GM23338 (cell line): Measurements from ENCODE around the gene TSSC4. TPM values are rescaled to one million over a fixed set of nuclear protein-coding genes. Genes with fewer than 3 reads are reported as not detected.

Source experiments
- ATAC-seq: fragments of 200-7000 bp; cut with Tn5 transposase; 3 replicates; pipeline ENCODE4 v1.9.1; 2020
- DNase-seq: peaks from one replicate; pipeline ENCODE4 v3.0.0-alpha.2; 2015; ENCODE audit warnings: low spot score
- H2AFZ ChIP-seq: fragments of 200-600 bp; sonication (generic); 2 replicates; pipeline ENCODE4 v1.8.0; 2016; ENCODE audit warnings: antibody characterized with exemption, mild to moderate bottlenecking, moderate library complexity
- H3F3A ChIP-seq: fragments of 200-600 bp; sonication (generic); replicated peaks from 2 replicates; pipeline ENCODE4 v1.8.0; 2017; ENCODE audit warnings: antibody characterized with exemption, mixed run types, low read depth
- H3K27ac ChIP-seq: fragments of 200-600 bp; sonication (generic); 2 replicates; pipeline ENCODE4 v1.6.1; 2016; ENCODE audit warnings: low read depth
- H3K27me3 ChIP-seq: fragments of 200-600 bp; sonication (generic); 2 replicates; pipeline ENCODE4 v1.8.0; 2016; ENCODE audit warnings: mild to moderate bottlenecking, mixed run types, moderate library complexity; ENCODE audit not compliant: insufficient read depth
- H3K36me3 ChIP-seq: fragments of 200-600 bp; sonication (generic); 2 replicates; pipeline ENCODE4 v1.8.0; 2016; ENCODE audit warnings: mild to moderate bottlenecking; ENCODE audit not compliant: insufficient read depth
- H3K4me1 ChIP-seq: fragments of 200-600 bp; sonication (generic); 2 replicates; pipeline ENCODE4 v1.8.0; 2016; ENCODE audit warnings: mild to moderate bottlenecking, moderate library complexity; ENCODE audit not compliant: insufficient read depth
- H3K4me2 ChIP-seq: fragments of 200-600 bp; sonication (generic); 2 replicates; pipeline ENCODE4 v1.7.1; 2017; ENCODE audit warnings: mixed run types
- H3K4me3 ChIP-seq: fragments of 200-600 bp; sonication (generic); 2 replicates; pipeline ENCODE4 v1.6.1; 2016; ENCODE audit warnings: mixed run types
- H3K79me2 ChIP-seq: fragments of 200-600 bp; sonication (generic); replicated peaks from 2 replicates; pipeline ENCODE4 v1.8.0; 2017; ENCODE audit warnings: mild to moderate bottlenecking; ENCODE audit not compliant: insufficient read depth
- H3K9me2 ChIP-seq: fragments of 200-600 bp; sonication (generic); 2 replicates; pipeline ENCODE4 v1.8.0; 2017; ENCODE audit not compliant: insufficient read depth
- H4K20me1 ChIP-seq: fragments of 200-600 bp; sonication (generic); replicated peaks from 2 replicates; pipeline ENCODE4 v1.8.0; 2017; ENCODE audit warnings: mild to moderate bottlenecking; ENCODE audit not compliant: insufficient read depth
- H3K27ac Mint-ChIP-seq: 2 replicates; pipeline ENCODE4 v1.8.0; 2020; ENCODE audit warnings: inconsistent platforms, mild to moderate bottlenecking, moderate library complexity, mixed read lengths
- H3K27me3 Mint-ChIP-seq: 3 replicates; pipeline ENCODE4 v1.8.0; 2022; ENCODE audit warnings: low read depth, mild to moderate bottlenecking, moderate library complexity, mixed read lengths, inconsistent platforms; ENCODE audit not compliant: insufficient read depth, poor library complexity
- H3K36me3 Mint-ChIP-seq: 3 replicates; pipeline ENCODE4 v1.8.0; 2021; ENCODE audit warnings: low read depth, mild to moderate bottlenecking, inconsistent platforms, moderate library complexity, mixed read lengths
- H3K4me1 Mint-ChIP-seq: 3 replicates; pipeline ENCODE4 v1.8.0; 2020; ENCODE audit warnings: mild to moderate bottlenecking, inconsistent platforms, mixed read lengths
- H3K4me3 Mint-ChIP-seq: 3 replicates; pipeline ENCODE4 v1.8.0; 2021; ENCODE audit warnings: moderate library complexity, mild to moderate bottlenecking, inconsistent platforms, mixed read lengths
- H3K9me3 Mint-ChIP-seq: 3 replicates; pipeline ENCODE4 v1.8.0; 2020; ENCODE audit warnings: moderate library complexity, mild to moderate bottlenecking, inconsistent platforms, mixed read lengths
- CREB1 ChIP-seq: fragments of 250-450 bp; sonication (Bioruptor Pico); IDR thresholded peaks from 2 replicates; pipeline ENCODE4 v1.5.0; 2020; ENCODE audit warnings: low read depth, mild to moderate bottlenecking, moderate library complexity
- EZH2 ChIP-seq: fragments of 200-600 bp; sonication (generic); IDR thresholded peaks from one replicate; pipeline ENCODE4 v1.8.0; 2017; ENCODE audit warnings: antibody characterized with exemption, mild to moderate bottlenecking, low read depth; ENCODE audit not compliant: unreplicated experiment
- EZH2phosphoT487 ChIP-seq: fragments of 200-600 bp; sonication (generic); IDR thresholded peaks from one replicate; pipeline ENCODE4 v1.8.1; 2018; ENCODE audit warnings: antibody characterized with exemption; ENCODE audit not compliant: unreplicated experiment
- JUNB ChIP-seq: IDR thresholded peaks from one replicate; pipeline ENCODE4 v1.6.1; 2016; ENCODE audit warnings: antibody characterized with exemption; ENCODE audit not compliant: unreplicated experiment
- NANOG ChIP-seq: IDR thresholded peaks from 2 replicates; pipeline ENCODE4 v1.6.1; 2016; ENCODE audit warnings: antibody characterized with exemption, borderline replicate concordance
- STAT1 ChIP-seq: IDR thresholded peaks from one replicate; pipeline ENCODE4 v1.6.1; 2016; ENCODE audit warnings: antibody characterized with exemption; ENCODE audit not compliant: unreplicated experiment
- ZNF114 ChIP-seq: fragments of 250-450 bp; sonication (Bioruptor Pico); IDR thresholded peaks from 2 replicates; pipeline ENCODE4 v1.5.0; 2020; ENCODE audit warnings: mild to moderate bottlenecking, moderate library complexity
- ZNF331 ChIP-seq: fragments of 250-450 bp; sonication (Bioruptor Pico); IDR thresholded peaks from 2 replicates; pipeline ENCODE4 v1.5.0; 2020; ENCODE audit warnings: low read depth, mild to moderate bottlenecking, moderate library complexity
- polyA plus RNA-seq: library from polyadenylated mRNA; unstranded; fragments of >200 nt; fragmentation: Nextera tagmentation; extraction: Ambion mirVana; gene quantifications from 2 replicates; pipeline ENCODE4 v1.2.1, GENCODE V29; 2016
- total RNA-seq: library from RNA; depleted of rRNA; stranded (reverse); fragments of >200 nt; shearing (Covaris generic); gene quantifications from 2 replicates; pipeline ENCODE4 v1.2.3, GENCODE V29; 2014
- TF ChIP-seq, protein P1 (sequence below): IDR thresholded peaks from 2 replicates; pipeline ENCODE4 v1.6.1; 2016; ENCODE audit warnings: antibody characterized with exemption
- TF ChIP-seq, protein P2 (sequence below): IDR thresholded peaks from one replicate; pipeline ENCODE4 v1.6.1; 2018; ENCODE audit warnings: antibody characterized with exemption; ENCODE audit not compliant: unreplicated experiment

Gene TSSC4
- total and polyA plus RNA-seq, 2 experiments from 2014 or later = 27.5 to 44.3 TPM

DNA sequence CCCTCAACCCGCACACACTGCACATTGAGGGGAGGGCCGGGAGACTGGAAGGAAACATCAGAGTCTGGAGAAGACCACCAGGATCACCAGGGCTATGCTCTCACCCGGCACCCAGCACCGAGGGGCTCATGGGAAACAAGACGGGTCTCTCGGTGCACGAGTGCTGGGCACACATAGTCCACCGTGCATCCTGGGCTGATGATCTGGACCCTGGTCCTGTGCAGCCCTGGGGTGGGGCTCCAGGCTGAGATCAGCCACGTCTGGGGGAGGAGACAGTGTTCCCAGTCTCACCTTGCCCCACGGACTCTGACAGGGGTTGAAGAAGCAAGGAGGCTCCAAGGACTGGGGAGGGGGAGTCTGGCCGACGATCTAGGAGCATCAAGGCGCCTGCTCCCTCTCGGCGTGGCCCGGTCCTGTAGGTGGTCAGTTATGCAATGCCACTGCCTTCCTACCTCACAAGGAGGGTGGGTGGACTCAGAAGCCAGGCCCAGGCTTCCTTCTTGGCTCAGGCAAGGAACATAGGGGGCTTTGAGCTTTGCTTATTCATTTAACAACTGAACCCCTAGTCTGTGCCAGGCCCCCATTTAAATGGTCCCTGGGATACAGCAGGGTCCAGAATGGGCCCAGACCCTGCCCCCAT, 34.9 kb upstream of the TSSC4 start (continued):
- TF ChIP-seq, protein P1, sequence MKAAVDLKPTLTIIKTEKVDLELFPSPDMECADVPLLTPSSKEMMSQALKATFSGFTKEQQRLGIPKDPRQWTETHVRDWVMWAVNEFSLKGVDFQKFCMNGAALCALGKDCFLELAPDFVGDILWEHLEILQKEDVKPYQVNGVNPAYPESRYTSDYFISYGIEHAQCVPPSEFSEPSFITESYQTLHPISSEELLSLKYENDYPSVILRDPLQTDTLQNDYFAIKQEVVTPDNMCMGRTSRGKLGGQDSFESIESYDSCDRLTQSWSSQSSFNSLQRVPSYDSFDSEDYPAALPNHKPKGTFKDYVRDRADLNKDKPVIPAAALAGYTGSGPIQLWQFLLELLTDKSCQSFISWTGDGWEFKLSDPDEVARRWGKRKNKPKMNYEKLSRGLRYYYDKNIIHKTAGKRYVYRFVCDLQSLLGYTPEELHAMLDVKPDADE = no peak
- TF ChIP-seq ZNF331 (CRISPR knock-in tag) (no peak), EZH2 (no peak), CREB1 (CRISPR knock-in tag) (no peak), EZH2phosphoT487 (no peak), NANOG (no peak), STAT1 (no peak)
- TF ChIP-seq, protein P2, sequence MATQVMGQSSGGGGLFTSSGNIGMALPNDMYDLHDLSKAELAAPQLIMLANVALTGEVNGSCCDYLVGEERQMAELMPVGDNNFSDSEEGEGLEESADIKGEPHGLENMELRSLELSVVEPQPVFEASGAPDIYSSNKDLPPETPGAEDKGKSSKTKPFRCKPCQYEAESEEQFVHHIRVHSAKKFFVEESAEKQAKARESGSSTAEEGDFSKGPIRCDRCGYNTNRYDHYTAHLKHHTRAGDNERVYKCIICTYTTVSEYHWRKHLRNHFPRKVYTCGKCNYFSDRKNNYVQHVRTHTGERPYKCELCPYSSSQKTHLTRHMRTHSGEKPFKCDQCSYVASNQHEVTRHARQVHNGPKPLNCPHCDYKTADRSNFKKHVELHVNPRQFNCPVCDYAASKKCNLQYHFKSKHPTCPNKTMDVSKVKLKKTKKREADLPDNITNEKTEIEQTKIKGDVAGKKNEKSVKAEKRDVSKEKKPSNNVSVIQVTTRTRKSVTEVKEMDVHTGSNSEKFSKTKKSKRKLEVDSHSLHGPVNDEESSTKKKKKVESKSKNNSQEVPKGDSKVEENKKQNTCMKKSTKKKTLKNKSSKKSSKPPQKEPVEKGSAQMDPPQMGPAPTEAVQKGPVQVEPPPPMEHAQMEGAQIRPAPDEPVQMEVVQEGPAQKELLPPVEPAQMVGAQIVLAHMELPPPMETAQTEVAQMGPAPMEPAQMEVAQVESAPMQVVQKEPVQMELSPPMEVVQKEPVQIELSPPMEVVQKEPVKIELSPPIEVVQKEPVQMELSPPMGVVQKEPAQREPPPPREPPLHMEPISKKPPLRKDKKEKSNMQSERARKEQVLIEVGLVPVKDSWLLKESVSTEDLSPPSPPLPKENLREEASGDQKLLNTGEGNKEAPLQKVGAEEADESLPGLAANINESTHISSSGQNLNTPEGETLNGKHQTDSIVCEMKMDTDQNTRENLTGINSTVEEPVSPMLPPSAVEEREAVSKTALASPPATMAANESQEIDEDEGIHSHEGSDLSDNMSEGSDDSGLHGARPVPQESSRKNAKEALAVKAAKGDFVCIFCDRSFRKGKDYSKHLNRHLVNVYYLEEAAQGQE = no peak

DNA sequence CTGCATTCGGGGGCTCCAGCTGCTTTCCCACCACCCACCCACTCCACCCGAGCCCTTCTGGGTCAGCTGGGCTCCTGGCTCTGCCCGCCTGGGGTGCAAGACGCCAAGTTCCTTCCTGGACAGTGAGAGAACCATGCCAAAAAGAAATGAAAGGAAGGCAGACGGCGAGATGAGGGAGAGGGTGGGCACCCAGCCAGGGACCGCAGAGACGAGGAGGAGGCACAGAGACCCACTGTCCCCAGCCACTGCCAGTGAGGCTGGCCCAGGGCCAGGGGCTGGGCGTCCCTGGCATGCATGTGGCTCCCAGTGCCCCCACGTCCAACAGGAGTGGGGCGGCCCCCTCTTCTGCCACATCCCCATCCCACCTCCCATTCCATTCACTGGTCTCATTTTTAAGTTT, 34.3 kb upstream of the TSSC4 start:
- no peak overlapping the region for H2AFZ ChIP-seq
- H3K27ac ChIP-seq = no peak overlapping the region
- no peaks in the 10 kb centered on the region for H4K20me1 ChIP-seq
- no peaks in the 10 kb centered on the region for H3K79me2 ChIP-seq
- no peaks in the 10 kb centered on the region for H3K4me1 ChIP-seq
- H3K4me3 ChIP-seq = no peak overlapping the region
- no peaks in the 10 kb centered on the region for H3K27me3 ChIP-seq
- H3K4me2 ChIP-seq = no peak overlapping the region
- Mint-ChIP-seq H3K4me1 (no peaks in the 10 kb centered on the region), H3K36me3 (no peaks in the 10 kb centered on the region; the same call in 2 of the 3 replicates), H3K27me3 (peaks cover 9% of the 10 kb centered on the region), H3K4me3 (no peak overlapping the region), H3K9me3 (no peaks in the 10 kb centered on the region; the same call in 1 of the 3 replicates), H3K27ac (no peak overlapping the region)
- no peaks in the 10 kb centered on the region for H3F3A ChIP-seq
- H3K36me3 ChIP-seq = no peaks in the 10 kb centered on the region
- no peaks in the 10 kb centered on the region for H3K9me2 ChIP-seq
- no peak for TF ChIP-seq NANOG
- ATAC-seq (no peak), DNase-seq (no peak)

DNA sequence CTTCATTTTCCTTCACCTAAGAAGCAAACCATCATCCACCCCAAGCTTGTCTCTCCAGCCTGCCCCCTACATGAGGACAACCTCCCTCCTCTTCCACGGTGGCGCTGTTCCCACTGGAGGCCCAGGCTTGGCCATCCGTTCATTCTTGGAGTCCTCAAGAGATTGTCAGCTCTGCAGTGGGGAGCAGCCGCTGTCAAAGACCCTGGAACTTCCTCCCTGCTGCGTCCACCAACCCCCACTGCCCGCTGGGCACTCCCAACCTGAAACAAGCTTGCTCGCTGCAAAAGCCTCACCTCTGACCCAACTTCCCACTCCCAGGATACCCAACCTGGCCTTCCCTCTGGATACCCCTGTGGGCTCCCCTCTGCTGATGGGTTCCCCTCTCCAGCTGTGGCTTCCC, 33.8 kb upstream of the TSSC4 start:
- H3K27ac Mint-ChIP-seq = no peak overlapping the region
- no peak overlapping the region for H3K27ac ChIP-seq
- TF ChIP-seq JUNB = no peak
- TF ChIP-seq ZNF114 (CRISPR knock-in tag) = no peak
- TF ChIP-seq, protein P1 = no peak

More for the DNA sequence above, 33.8 kb upstream of the TSSC4 start:
- no peaks in the 10 kb centered on the region for H3K4me1 ChIP-seq
- no peaks in the 10 kb centered on the region; the same call in 2 of the 3 replicates for H3K36me3 Mint-ChIP-seq
- no peaks in the 10 kb centered on the region for H4K20me1 ChIP-seq
- no peaks in the 10 kb centered on the region; the same call in 1 of the 3 replicates for H3K9me3 Mint-ChIP-seq
- DNase-seq (no peak), ATAC-seq (no peak)
- peaks cover 9% of the 10 kb centered on the region for H3K27me3 Mint-ChIP-seq
- H3K4me1 Mint-ChIP-seq = no peaks in the 10 kb centered on the region
- H3K4me3 Mint-ChIP-seq = no peak overlapping the region
- no peaks in the 10 kb centered on the region for H3F3A ChIP-seq
- H2AFZ ChIP-seq = no peak overlapping the region
- no peaks in the 10 kb centered on the region for H3K79me2 ChIP-seq
- H3K27me3 ChIP-seq = no peaks in the 10 kb centered on the region
- H3K36me3 ChIP-seq = no peaks in the 10 kb centered on the region
- no peaks in the 10 kb centered on the region for H3K9me2 ChIP-seq
- no peak overlapping the region for H3K4me3 ChIP-seq
- no peak overlapping the region for H3K4me2 ChIP-seq
